ENCODE data around the gene ERMP1.

- TF ChIP-seq POLR2A (IDR thresholded peaks at IDR 0.05; ENCODE audit: low read depth, low read length): no peak
- no peak for TF ChIP-seq POLR2AphosphoS5 (IDR thresholded peaks at IDR 0.05; ENCODE audit: low read depth, low read length)
Observed at GRCh38 chr9:5787220-5787619, 45.7 kb downstream of the ERMP1 start.

Measured in GM12892 (cell line).